HCT116 (cell line): ENCODE results near the gene TMEM80. TPM values are rescaled to one million over a fixed set of nuclear protein-coding genes. Genes with fewer than 3 reads are reported as not detected.
A peak's percentile ranks its signal among the peaks of the same experiment; 100 is the strongest.

Experiments used
- ATAC-seq: fragments of 200-7000 bp; cut with Tn5 transposase; 2 replicates; pipeline ENCODE4 v1.9.1; 2020; ENCODE audit warnings: mild to moderate bottlenecking, moderate library complexity
- BruUV-seq: library from RNA; stranded (reverse); fragments of 400-500 nt; replicated peaks from 2 replicates; lab custom pipeline; 2021; lab: Mats Ljungman, UMichigan
- CTCF ChIA-PET: fragments of 300-600 bp; sonication (Branson Sonifier 250); formaldehyde crosslinking; loops from one replicate; lab custom pipeline; 2021; ENCODE audit warnings: antibody characterized with exemption; lab: Charles Lee
- POLR2A ChIA-PET: fragments of 300-600, 350-600 bp; sonication (Branson Sonifier 250); formaldehyde crosslinking; loops from one replicate; lab custom pipeline; 2021; ENCODE audit warnings: antibody characterized with exemption; lab: Charles Lee
- RAD21 ChIA-PET, 2 experiments: fragments of 300-600 bp; sonication (Branson Sonifier 250); formaldehyde crosslinking; loops; one replicate each; lab custom pipeline; 2023; ENCODE audit warnings: low total read pairs in 2 of 2; ENCODE audit not compliant: uncharacterized antibody in 2 of 2, unreplicated experiment in 2 of 2, low non-redundant PET in 1 of 2; lab: Charles Lee
- DNase-seq: peaks from one replicate; pipeline ENCODE4 v3.0.0-alpha.2; 2010; ENCODE audit warnings: low read depth, low spot score
- H2AFZ ChIP-seq: fragments of 200-600 bp; shearing (Covaris generic), sonication (generic); 2 replicates; pipeline ENCODE4 v1.6.1; 2017; ENCODE audit warnings: low read depth, mixed run types, mixed read lengths, antibody characterized with exemption, low read length; ENCODE audit not compliant: poor library complexity, severe bottlenecking
- H3K27ac ChIP-seq: 2 replicates; pipeline ENCODE4 v1.5.1; 2012; ENCODE audit warnings: low read depth, low read length
- H3K27me3 ChIP-seq: fragments of 200-600 bp; sonication (generic); 2 replicates; pipeline ENCODE4 v1.6.1; 2016; ENCODE audit warnings: mixed run types, low read length, mixed read lengths; ENCODE audit not compliant: insufficient read depth
- H3K36me3 ChIP-seq, 2 experiments: fragments of 200-500 bp in 1 of 2; fragments of 200-600 bp in 1 of 2; sonication (Bioruptor generic) in 1 of 2; sonication (generic) in 1 of 2; 2 replicates each; pipeline versions ENCODE4 v1.5.1 to v1.6.1; 2014 to 2016; ENCODE audit warnings: low read length in 2 of 2, inconsistent platforms in 1 of 2, mixed read lengths in 1 of 2, mixed run types in 1 of 2; ENCODE audit not compliant: insufficient read depth in 2 of 2, control insufficient read depth in 1 of 2
- H3K4me1 ChIP-seq, 2 experiments: fragments of 200-600 bp in 1 of 2; sonication (generic) in 1 of 2; 2 replicates each; pipeline versions ENCODE4 v1.5.1 to v1.6.1; 2012 to 2017; ENCODE audit warnings: low read length in 2 of 2, inconsistent platforms in 1 of 2, mild to moderate bottlenecking in 1 of 2, mixed read lengths in 1 of 2, mixed run types in 1 of 2, moderate library complexity in 1 of 2; ENCODE audit not compliant: insufficient read depth in 2 of 2, control insufficient read depth in 1 of 2
- H3K4me2 ChIP-seq: fragments of 200-600 bp; sonication (generic); 2 replicates; pipeline ENCODE4 v1.6.1; 2017; ENCODE audit warnings: mixed run types, low read length, mixed read lengths
- H3K4me3 ChIP-seq, 2 experiments: fragments of 200-600 bp in 1 of 2; sonication (generic) in 1 of 2; replicated peaks in 1 of 2; 2 replicates each; pipeline ENCODE4 v1.5.1; 2011 to 2016; ENCODE audit warnings: low read length in 2 of 2, control low read depth in 1 of 2, low read depth in 1 of 2, mild to moderate bottlenecking in 1 of 2, mixed read lengths in 1 of 2, mixed run types in 1 of 2
- H3K79me2 ChIP-seq: fragments of 200-600 bp; sonication (generic); 2 replicates; pipeline ENCODE4 v1.6.1; 2017; ENCODE audit warnings: mild to moderate bottlenecking, mixed run types, low read length, moderate library complexity, mixed read lengths; ENCODE audit not compliant: insufficient read depth
- H3K9ac ChIP-seq: fragments of 200-600 bp; sonication (generic); 2 replicates; pipeline ENCODE4 v1.6.1; 2016; ENCODE audit warnings: low read length, mixed read lengths
- H3K9me2 ChIP-seq: fragments of 200-600 bp; sonication (generic), shearing (Covaris generic); 2 replicates; pipeline ENCODE4 v1.6.1; 2017; ENCODE audit warnings: mixed run types, mild to moderate bottlenecking, moderate library complexity; ENCODE audit not compliant: insufficient read depth
- H3K9me3 ChIP-seq, 2 experiments: fragments of 200-500 bp in 1 of 2; fragments of 200-600 bp in 1 of 2; sonication (Bioruptor generic) in 1 of 2; sonication (generic) in 1 of 2; 2 replicates each; pipeline ENCODE4 v1.6.1; 2014 to 2017; ENCODE audit warnings: low read length in 2 of 2, mixed read lengths in 2 of 2, inconsistent platforms in 1 of 2, low read depth in 1 of 2, mild to moderate bottlenecking in 1 of 2, mixed run types in 1 of 2, moderate library complexity in 1 of 2; ENCODE audit not compliant: control insufficient read depth in 1 of 2, insufficient read depth in 1 of 2
- H4K20me1 ChIP-seq: fragments of 200-600 bp; sonication (generic), shearing (Covaris generic); 2 replicates; pipeline ENCODE4 v1.6.1; 2017; ENCODE audit warnings: mixed run types, mild to moderate bottlenecking, moderate library complexity; ENCODE audit not compliant: insufficient read depth
- EGR1 ChIP-seq: IDR thresholded peaks from 2 replicates; pipeline ENCODE4 v1.6.1; 2012; ENCODE audit warnings: low read depth
- ELF1 ChIP-seq: IDR thresholded peaks from 2 replicates; pipeline ENCODE4 v1.6.1; 2012; ENCODE audit warnings: low read depth, borderline replicate concordance
- EZH2 ChIP-seq: fragments of 200-600 bp; sonication (generic); IDR thresholded peaks from 2 replicates; pipeline ENCODE4 v1.6.1; 2017; ENCODE audit warnings: antibody characterized with exemption, mixed run types
- EZH2phosphoT487 ChIP-seq: fragments of 200-600 bp; IDR thresholded peaks from 2 replicates; pipeline ENCODE4 v1.6.1; 2018; ENCODE audit warnings: antibody characterized with exemption, borderline replicate concordance
- POLR2AphosphoS5 ChIP-seq: IDR thresholded peaks from 2 replicates; pipeline ENCODE4 v1.6.1; 2011; ENCODE audit warnings: mild to moderate bottlenecking, low read depth, low read length, moderate library complexity
- RAD21 ChIP-seq: IDR thresholded peaks from 2 replicates; pipeline ENCODE4 v1.6.1; 2012; ENCODE audit warnings: low read depth, mild to moderate bottlenecking
- SIN3A ChIP-seq: IDR thresholded peaks from 2 replicates; pipeline ENCODE4 v1.6.1; 2012; ENCODE audit warnings: low read depth
- SRF ChIP-seq: IDR thresholded peaks from 2 replicates; pipeline ENCODE4 v1.6.1; 2012; ENCODE audit warnings: low read depth
- TCF7L2 ChIP-seq: IDR thresholded peaks from 2 replicates; pipeline ENCODE4 v1.7.0; 2011; ENCODE audit warnings: borderline replicate concordance, inconsistent platforms; ENCODE audit not compliant: insufficient read depth, insufficient read length; ENCODE audit errors: extremely low read depth
- YY1 ChIP-seq: IDR thresholded peaks from 2 replicates; pipeline ENCODE4 v1.6.1; 2011; ENCODE audit warnings: low read length, low read depth, moderate library complexity, mild to moderate bottlenecking; ENCODE audit not compliant: insufficient replicate concordance; ENCODE audit errors: extremely low read depth
- ZNF274 ChIP-seq: fragments of 200-500 bp; sonication (Bioruptor generic); IDR thresholded peaks from 2 replicates; pipeline ENCODE4 v1.6.1; 2014; ENCODE audit warnings: mild to moderate bottlenecking, low read depth, low read length, inconsistent platforms
- intact Hi-C: fragments of 100-400 bp; cut with micrococcal nuclease; formaldehyde crosslinking; loops from 2 replicates; pipeline ENCODE4 v1.10.0; 2022
- total RNA-seq: library from RNA; stranded (reverse); gene quantifications from one replicate; pipeline ENCODE4 v1.2.1, GENCODE V29; 2021; ENCODE audit not compliant: unreplicated experiment
- TF ChIP-seq, protein P1 (sequence below): IDR thresholded peaks from 2 replicates; pipeline ENCODE4 v1.6.1; 2012
- TF ChIP-seq, protein P2 (sequence below): IDR thresholded peaks from 2 replicates; pipeline ENCODE4 v1.6.1; 2012
- TF ChIP-seq, protein P3 (sequence below): IDR thresholded peaks from 2 replicates; pipeline ENCODE4 v1.6.1; 2012; ENCODE audit warnings: low read depth

Gene TMEM80
- total RNA-seq, 1 experiment from 2014 or later: 18.4 TPM

DNA sequence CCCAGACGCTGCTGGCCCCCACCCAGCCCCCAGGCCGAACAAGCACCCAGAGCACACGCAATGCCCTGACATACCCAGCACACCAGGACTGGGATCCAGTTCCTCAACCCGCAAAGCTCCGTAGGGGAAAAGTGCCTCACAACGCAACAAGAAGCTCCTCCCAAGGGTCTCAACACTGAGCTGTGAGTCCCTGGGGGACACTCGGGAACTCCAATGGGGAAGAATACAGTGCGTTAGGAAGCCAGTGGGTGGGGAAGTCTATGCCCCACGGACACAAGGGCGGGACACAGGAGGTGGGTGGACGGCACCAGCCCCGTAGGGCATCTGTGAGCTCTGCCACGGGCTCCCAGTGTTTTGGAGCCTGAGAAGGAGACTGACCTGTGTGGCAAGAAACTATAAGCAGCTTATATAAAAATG is 2.2 kb upstream of the TMEM80 start:
- Histone ChIP-seq H3K27me3 (no peaks in the 10 kb centered on the region), H3K36me3 (peaks cover 4 to 6% of the 10 kb centered on the region in 2 experiments; a peak in 3 of 4 replicates), H3K79me2 (peaks cover 45% of the 10 kb centered on the region), H4K20me1 (no peaks in the 10 kb centered on the region), H3K4me2 (peak overlapping the region; percentile 87), H3K9me2 (no peaks in the 10 kb centered on the region), H3K4me1 (peaks cover 8 to 34% of the 10 kb centered on the region in 2 experiments), H3K27ac (no peak overlapping the region), H2AFZ (no peak overlapping the region), H3K9me3 (no peaks in the 10 kb centered on the region), H3K9ac (peak overlapping the region; percentile 22; the same call in 1 of the 2 replicates), H3K4me3 (no peak overlapping the region; a peak in 1 of 4 replicates)
- ChIA-PET POLR2A (interaction anchor here (0.5 kb wide), 2 partner anchors 22 to 64 kb away, joined by 3 read pairs; no protein-coding TSS in a partner anchor), CTCF (no interaction called here), RAD21 (interaction anchor here in 1 of 2 experiments (0.6 kb wide), 1 partner anchor 50 kb away, joined by 8 read pairs; no protein-coding TSS in a partner anchor)
- DNase-seq: no peak
- no peak for ATAC-seq
- TF ChIP-seq, protein P1, sequence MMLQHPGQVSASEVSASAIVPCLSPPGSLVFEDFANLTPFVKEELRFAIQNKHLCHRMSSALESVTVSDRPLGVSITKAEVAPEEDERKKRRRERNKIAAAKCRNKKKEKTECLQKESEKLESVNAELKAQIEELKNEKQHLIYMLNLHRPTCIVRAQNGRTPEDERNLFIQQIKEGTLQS: no peak
- no peak for TF ChIP-seq POLR2AphosphoS5
- TF ChIP-seq RAD21: no peak
- TF ChIP-seq, protein P2, sequence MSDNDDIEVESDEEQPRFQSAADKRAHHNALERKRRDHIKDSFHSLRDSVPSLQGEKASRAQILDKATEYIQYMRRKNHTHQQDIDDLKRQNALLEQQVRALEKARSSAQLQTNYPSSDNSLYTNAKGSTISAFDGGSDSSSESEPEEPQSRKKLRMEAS: no peak
- TF ChIP-seq SRF: no peak
- no peak for TF ChIP-seq SIN3A
- BruUV-seq: no TSS peak
- intact Hi-C loops: no loop called here

DNA sequence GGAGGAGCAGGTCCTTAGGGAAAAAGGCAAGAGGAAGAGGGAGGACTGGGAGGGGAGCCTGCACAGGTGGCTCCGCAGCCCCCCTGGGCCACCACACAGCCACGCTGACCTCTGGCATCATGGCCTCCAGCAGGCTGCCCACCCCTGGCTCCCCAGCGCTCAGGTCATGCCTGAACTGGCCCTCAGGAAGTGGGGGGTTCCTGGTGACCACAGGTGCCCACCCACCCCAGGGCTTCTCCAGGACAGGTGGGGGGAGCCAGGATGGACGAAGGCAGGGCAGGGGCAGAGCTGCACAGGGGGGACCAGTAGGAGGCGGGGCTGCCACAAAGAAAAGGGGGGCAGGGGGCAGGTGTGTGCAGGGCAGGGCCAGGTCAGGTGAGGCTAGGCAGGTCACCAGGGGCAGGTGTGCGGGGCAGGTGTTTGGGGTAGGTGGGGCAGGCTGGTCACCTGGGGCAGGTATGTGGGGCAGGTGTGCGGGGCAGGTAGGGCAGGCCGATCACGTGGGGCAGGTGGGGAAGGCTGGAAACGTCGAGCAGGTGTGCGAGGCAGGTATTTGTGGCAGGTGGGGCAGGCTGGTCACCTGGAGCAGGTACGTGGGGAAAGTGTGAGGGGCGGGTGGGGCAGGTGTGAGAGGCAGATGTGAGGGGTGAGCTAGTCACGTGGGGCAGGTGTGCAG is 1.6 kb upstream of the TMEM80 start:
- Histone ChIP-seq H4K20me1 (no peaks in the 10 kb centered on the region), H3K79me2 (peaks cover 49% of the 10 kb centered on the region), H3K9ac (peak overlapping the region; percentile 23; the same call in 1 of the 2 replicates), H3K4me2 (peak overlapping the region; percentile 87), H3K4me1 (peaks cover 8 to 34% of the 10 kb centered on the region in 2 experiments), H3K9me3 (no peaks in the 10 kb centered on the region), H2AFZ (no peak overlapping the region), H3K27ac (peak overlapping the region; percentile 28; the same call in 1 of the 2 replicates), H3K36me3 (peaks cover 0 to 6% of the 10 kb centered on the region in 2 experiments; a peak in 2 of 4 replicates), H3K27me3 (no peaks in the 10 kb centered on the region), H3K9me2 (no peaks in the 10 kb centered on the region), H3K4me3 (peak overlapping the region; percentile 29 to 38)
- BruUV-seq: no TSS peak
- POLR2A ChIA-PET: interaction anchor here (0.5 kb wide), 1 partner anchor 21 kb away, joined by 3 read pairs; no protein-coding TSS in a partner anchor
- TF ChIP-seq, protein P3, sequence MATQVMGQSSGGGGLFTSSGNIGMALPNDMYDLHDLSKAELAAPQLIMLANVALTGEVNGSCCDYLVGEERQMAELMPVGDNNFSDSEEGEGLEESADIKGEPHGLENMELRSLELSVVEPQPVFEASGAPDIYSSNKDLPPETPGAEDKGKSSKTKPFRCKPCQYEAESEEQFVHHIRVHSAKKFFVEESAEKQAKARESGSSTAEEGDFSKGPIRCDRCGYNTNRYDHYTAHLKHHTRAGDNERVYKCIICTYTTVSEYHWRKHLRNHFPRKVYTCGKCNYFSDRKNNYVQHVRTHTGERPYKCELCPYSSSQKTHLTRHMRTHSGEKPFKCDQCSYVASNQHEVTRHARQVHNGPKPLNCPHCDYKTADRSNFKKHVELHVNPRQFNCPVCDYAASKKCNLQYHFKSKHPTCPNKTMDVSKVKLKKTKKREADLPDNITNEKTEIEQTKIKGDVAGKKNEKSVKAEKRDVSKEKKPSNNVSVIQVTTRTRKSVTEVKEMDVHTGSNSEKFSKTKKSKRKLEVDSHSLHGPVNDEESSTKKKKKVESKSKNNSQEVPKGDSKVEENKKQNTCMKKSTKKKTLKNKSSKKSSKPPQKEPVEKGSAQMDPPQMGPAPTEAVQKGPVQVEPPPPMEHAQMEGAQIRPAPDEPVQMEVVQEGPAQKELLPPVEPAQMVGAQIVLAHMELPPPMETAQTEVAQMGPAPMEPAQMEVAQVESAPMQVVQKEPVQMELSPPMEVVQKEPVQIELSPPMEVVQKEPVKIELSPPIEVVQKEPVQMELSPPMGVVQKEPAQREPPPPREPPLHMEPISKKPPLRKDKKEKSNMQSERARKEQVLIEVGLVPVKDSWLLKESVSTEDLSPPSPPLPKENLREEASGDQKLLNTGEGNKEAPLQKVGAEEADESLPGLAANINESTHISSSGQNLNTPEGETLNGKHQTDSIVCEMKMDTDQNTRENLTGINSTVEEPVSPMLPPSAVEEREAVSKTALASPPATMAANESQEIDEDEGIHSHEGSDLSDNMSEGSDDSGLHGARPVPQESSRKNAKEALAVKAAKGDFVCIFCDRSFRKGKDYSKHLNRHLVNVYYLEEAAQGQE: no peak
- TF ChIP-seq YY1 (no peak), EZH2phosphoT487 (no peak), RAD21 (no peak), ELF1 (no peak), EZH2 (no peak), EGR1 (no peak), ZNF274 (no peak), TCF7L2 (no peak)
- CTCF ChIA-PET: interaction anchor here (2.8 kb wide), 1 partner anchor 12 kb away, joined by 24 read pairs; the partner anchor contains the start of gene EPS8L2
- intact Hi-C loops: no loop called here
- DNase-seq: no peak
- ATAC-seq: no peak
- RAD21 ChIA-PET: no interaction called here
